Osteocyte (in vitro differentiated cells): Measurements from ENCODE around the gene DUSP15. TPM values are rescaled to one million over a fixed set of nuclear protein-coding genes. Genes with fewer than 3 reads are reported as not detected.

Experiments
- DNase-seq: peaks from one replicate; pipeline ENCODE4 v3.0.0; 2021; ENCODE audit warnings: mixed read lengths; ENCODE audit not compliant: unreplicated experiment; ENCODE audit errors: extremely low spot score
- H3K27ac Mint-ChIP-seq: one replicate; pipeline ENCODE4 v1.8.0; 2021; ENCODE audit warnings: mild to moderate bottlenecking, mixed read lengths; ENCODE audit not compliant: unreplicated experiment
- H3K27me3 Mint-ChIP-seq: one replicate; pipeline ENCODE4 v1.8.0; 2021; ENCODE audit warnings: mixed read lengths; ENCODE audit not compliant: unreplicated experiment
- H3K36me3 Mint-ChIP-seq: one replicate; pipeline ENCODE4 v1.8.0; 2021; ENCODE audit warnings: mixed read lengths; ENCODE audit not compliant: unreplicated experiment
- H3K4me1 Mint-ChIP-seq: one replicate; pipeline ENCODE4 v1.8.0; 2021; ENCODE audit warnings: mixed read lengths; ENCODE audit not compliant: unreplicated experiment
- H3K4me3 Mint-ChIP-seq: one replicate; pipeline ENCODE4 v1.8.0; 2021; ENCODE audit warnings: mild to moderate bottlenecking, moderate library complexity, mixed read lengths; ENCODE audit not compliant: unreplicated experiment
- H3K9me3 Mint-ChIP-seq: one replicate; pipeline ENCODE4 v1.8.0; 2021; ENCODE audit warnings: mixed read lengths; ENCODE audit not compliant: unreplicated experiment
- CTCF ChIP-seq: fragments of 200-600 bp; sonication (generic); IDR thresholded peaks from 2 replicates; pipeline ENCODE4 v1.5.0; 2021; ENCODE audit warnings: antibody characterized with exemption, mild to moderate bottlenecking, moderate library complexity
- total RNA-seq: library from RNA; stranded (reverse); gene quantifications from 2 replicates; pipeline ENCODE4 v1.2.1, GENCODE V29; 2021

DUSP15 gene
- total RNA-seq, 1 donor from 2014 or later = 3.2 TPM

- peak overlapping the region; percentile 23 for H3K27ac Mint-ChIP-seq
- H3K4me1 Mint-ChIP-seq = peaks cover 17% of the 10 kb centered on the region
- peak overlapping the region; percentile 39 for H3K4me3 Mint-ChIP-seq
- peaks cover 34% of the 10 kb centered on the region for H3K27me3 Mint-ChIP-seq
- TF ChIP-seq CTCF = no peak
- no peak for DNase-seq
- H3K9me3 Mint-ChIP-seq = no peaks in the 10 kb centered on the region
- H3K36me3 Mint-ChIP-seq = no peaks in the 10 kb centered on the region
Measured at GRCh38 chr20:31868853-31869672, 1.3 kb downstream of the DUSP15 start.

GRCh38 chr20:31866221-31866620 lies 4.1 kb downstream of the DUSP15 start:
- no peak overlapping the region for H3K27ac Mint-ChIP-seq
- H3K4me3 Mint-ChIP-seq = no peak overlapping the region
- H3K36me3 Mint-ChIP-seq = no peaks in the 10 kb centered on the region
- peaks cover 13% of the 10 kb centered on the region for H3K27me3 Mint-ChIP-seq
- DNase-seq = no peak
- TF ChIP-seq CTCF = no peak
- H3K4me1 Mint-ChIP-seq = peaks cover 20% of the 10 kb centered on the region
- H3K9me3 Mint-ChIP-seq = no peaks in the 10 kb centered on the region

- DNase-seq = no peak
- no peak overlapping the region for H3K27ac Mint-ChIP-seq
- H3K4me1 Mint-ChIP-seq = peaks cover 20% of the 10 kb centered on the region
- H3K27me3 Mint-ChIP-seq = peaks cover 15% of the 10 kb centered on the region
- no peaks in the 10 kb centered on the region for H3K9me3 Mint-ChIP-seq
- no peaks in the 10 kb centered on the region for H3K36me3 Mint-ChIP-seq
- TF ChIP-seq CTCF = no peak
- no peak overlapping the region for H3K4me3 Mint-ChIP-seq
Measured at GRCh38 chr20:31864521-31865400, 5.6 kb downstream of the DUSP15 start.

GRCh38 chr20:31863296-31864085 lies 6.8 kb downstream of the DUSP15 start:
- H3K9me3 Mint-ChIP-seq = no peaks in the 10 kb centered on the region
- H3K4me1 Mint-ChIP-seq = peaks cover 16% of the 10 kb centered on the region
- no peak overlapping the region for H3K4me3 Mint-ChIP-seq
- peaks cover 26% of the 10 kb centered on the region for H3K27me3 Mint-ChIP-seq
- no peak for DNase-seq
- no peak overlapping the region for H3K27ac Mint-ChIP-seq
- no peaks in the 10 kb centered on the region for H3K36me3 Mint-ChIP-seq
- TF ChIP-seq CTCF = no peak
